B cell (primary cell): Measurements from ENCODE around the gene PPOX.

Source experiments
- CTCF ChIP-seq: fragments of 200-600 bp; IDR thresholded peaks from one replicate; pipeline ENCODE4 v1.8.0; 2022; ENCODE audit warnings: antibody characterized with exemption, mild to moderate bottlenecking
- EZH2 ChIP-seq: IDR thresholded peaks from 2 replicates; pipeline ENCODE4 v1.6.1; 2012; ENCODE audit warnings: borderline replicate concordance, low read depth, mild to moderate bottlenecking, moderate library complexity, low read length; ENCODE audit not compliant: insufficient read depth, poor library complexity, severe bottlenecking

DNA sequence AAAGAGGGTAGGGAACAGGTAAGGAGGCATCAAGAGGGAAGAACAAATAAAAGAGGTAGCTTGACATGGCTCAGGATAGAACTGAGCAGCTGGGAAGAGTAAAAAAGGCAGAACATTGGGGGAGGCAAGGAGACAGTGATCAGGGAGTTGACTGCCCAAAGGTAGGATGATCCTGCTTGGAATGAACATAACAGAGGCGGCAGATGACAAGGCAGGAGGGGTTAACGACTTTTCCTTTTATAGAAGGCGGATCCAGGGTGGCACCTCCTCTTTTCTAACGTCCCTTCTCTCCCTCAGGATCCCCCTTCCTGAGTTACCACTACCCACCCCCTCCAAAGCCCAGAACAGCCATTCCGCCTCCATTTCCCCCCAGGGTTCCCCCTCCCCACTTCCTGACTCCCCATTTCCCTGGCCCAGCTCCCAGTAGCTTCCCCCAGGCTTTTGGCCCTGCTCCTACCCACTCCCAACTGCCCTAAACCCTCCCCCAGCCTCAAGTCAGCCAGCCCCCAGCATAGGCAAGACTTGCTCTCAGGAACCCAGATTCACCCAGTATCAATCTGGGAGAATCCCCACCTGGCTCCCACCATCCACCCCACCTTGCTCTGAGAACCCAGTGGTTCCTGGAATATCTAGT is 33.4 kb downstream of the PPOX start:
- TF ChIP-seq CTCF (no peak), EZH2 (no peak)
